Adrenal gland (tissue), 12 donors: ENCODE data around the gene CPB2. TPM values are rescaled to one million over a fixed set of nuclear protein-coding genes. Genes with fewer than 3 reads are reported as not detected.

ENCODE experiments used
- DNase-seq, 7 donors: peaks; one replicate each; pipeline ENCODE4 v3.0.0-alpha.2; 2019 to 2020
- H3K27ac ChIP-seq, 5 donors: fragments of 200-600 bp; sonication (generic) in 4 of 5; 1 replicate in 3 of 5; 2 replicates in 2 of 5; pipeline versions ENCODE4 v1.5.1 to v1.8.0; 2016 to 2020; ENCODE audit warnings: mild to moderate bottlenecking in 1 of 5
- H3K27me3 ChIP-seq: fragments of 200-600 bp; 2 replicates; pipeline ENCODE4 v1.8.0; 2021
- H3K36me3 ChIP-seq, 2 donors: fragments of 200-600 bp; replicated peaks in 1 of 2; 1 replicate in 1 of 2; 2 replicates in 1 of 2; pipeline versions ENCODE4 v1.5.1 to v1.8.0; 2018 to 2022
- H3K4me1 ChIP-seq, 2 donors: fragments of 200-600 bp; replicated peaks in 1 of 2; 1 replicate in 1 of 2; 2 replicates in 1 of 2; pipeline versions ENCODE4 v1.5.1 to v1.8.0; 2018 to 2021
- H3K4me3 ChIP-seq, 4 donors: fragments of 200-600 bp; sonication (generic) in 3 of 4; one replicate each; pipeline ENCODE4 v1.5.1; 2016 to 2018
- H3K9me3 ChIP-seq, 3 donors: fragments of 200-600 bp; sonication (generic) in 1 of 3; replicated peaks in 1 of 3; 1 replicate in 2 of 3; 2 replicates in 1 of 3; pipeline versions ENCODE4 v1.5.1 to v1.8.0; 2016 to 2021
- CTCF ChIP-seq, 6 experiments: fragments of 450-650 bp in 4 of 6; fragments of 200-600 bp in 2 of 6; sonication (generic) in 1 of 6; IDR thresholded peaks; 1 replicate in 5 of 6; 2 replicates in 1 of 6; pipeline versions ENCODE4 v1.5.1 to v1.8.0; 2016 to 2021; ENCODE audit warnings: antibody characterized with exemption in 6 of 6, mild to moderate bottlenecking in 2 of 6, moderate library complexity in 1 of 6
- POLR2A ChIP-seq, 2 donors: fragments of 450-650 bp; IDR thresholded peaks; one replicate each; pipeline ENCODE4 v1.6.1; 2017; ENCODE audit warnings: antibody characterized with exemption in 2 of 2, mild to moderate bottlenecking in 2 of 2, moderate library complexity in 1 of 2
- WGBS, 4 donors: extraction: QIAGEN DNeasy Blood & Tissue Kit in 2 of 4; methylation state at CpG; one replicate each; pipeline versions ENCODE4 v1.1.5 to v1.1.7; 2013 to 2017; 5-methylcytosine and 5-hydroxymethylcytosine counted together
- intact Hi-C, 2 donors: fragments of 100-400 bp; cut with DNase I; formaldehyde crosslinking; loops; one replicate each; pipeline versions ENCODE4 v1.14.1 to v1.15.0; 2022 to 2023
- polyA plus RNA-seq, 3 donors: library from polyadenylated mRNA; stranded (reverse); fragments of 200-250 nt in 2 of 3; fragments of 350-450 nt in 1 of 3; fragmentation: Illumina TruSeq in 1 of 3; extraction: RNeasy Lipid Tissue Mini Kit (QIAGEN cat#74804) in 1 of 3; gene quantifications; one replicate each; pipeline ENCODE4 v1.2.3, GENCODE V29; 2013 to 2014
- total RNA-seq, 9 donors: library from RNA; depleted of rRNA in 4 of 9; stranded (reverse); fragments of >200 nt in 4 of 9; fragments of 120-200 nt in 1 of 9; fragmentation: NEBNext Ultra II Directional in 1 of 9; extraction: Animal tissue kit (Norgen Biotek cat#: 25700) in 1 of 9; gene quantifications; one replicate each; pipeline versions ENCODE4 v1.1.0 to v1.2.4, GENCODE V29; 2013 to 2023
- donor health status: healthy with polysubstance abuse.
- donor health status: Bipolar disorder and iron deficiency.
- donor health status: DM: yes; HTN: yes; CAD: no.
- donor health status: DM: no; HTN: no; CAD: no.
- donor health status: DM: no; HTN: no; CAD: no.
- donor health status: DM: yes; HTN: yes; CAD: no.

CPB2 gene
- total and polyA plus RNA-seq, 12 donors = 0.22 to 0.23 TPM; not detected in 10

DNA sequence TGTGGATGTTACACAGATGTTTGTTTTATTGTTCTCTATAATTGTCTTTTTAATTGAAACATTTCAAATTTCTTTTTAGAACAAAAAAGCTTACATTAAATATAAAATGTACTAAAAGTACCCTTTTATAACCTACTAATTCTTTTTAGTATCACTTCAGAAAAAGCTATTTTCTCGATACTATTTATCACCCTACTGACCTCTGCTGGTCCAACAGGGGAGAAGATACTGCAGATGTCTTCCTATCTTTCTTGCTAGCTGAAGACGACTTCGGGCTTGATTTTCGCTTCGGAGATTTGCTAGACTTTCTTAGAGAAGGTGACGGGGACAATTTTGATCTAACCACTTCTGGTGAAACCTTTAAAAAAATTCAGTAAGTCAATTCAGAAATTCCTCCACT, 94.7 kb downstream of the CPB2 start:
- Histone ChIP-seq H3K27ac (no peak overlapping the region), H3K9me3 (no peaks in the 10 kb centered on the region), H3K27me3 (no peaks in the 10 kb centered on the region), H3K4me1 (no peaks in the 10 kb centered on the region), H3K4me3 (no peak overlapping the region), H3K36me3 (peaks cover 0 to 18% of the 10 kb centered on the region in 2 donors)
- DNase-seq = no peak
- WGBS, 4 donors = 77 to 87% (median 85%) methylated on average over 6 of the region's 6 CpGs
- TF ChIP-seq CTCF (IDR thresholded peaks at IDR 0.05) (peak in 1 of 6 experiments; percentile 20), POLR2A (IDR thresholded peaks at IDR 0.05) (no peak)
- intact Hi-C loops = no loop called here

DNA sequence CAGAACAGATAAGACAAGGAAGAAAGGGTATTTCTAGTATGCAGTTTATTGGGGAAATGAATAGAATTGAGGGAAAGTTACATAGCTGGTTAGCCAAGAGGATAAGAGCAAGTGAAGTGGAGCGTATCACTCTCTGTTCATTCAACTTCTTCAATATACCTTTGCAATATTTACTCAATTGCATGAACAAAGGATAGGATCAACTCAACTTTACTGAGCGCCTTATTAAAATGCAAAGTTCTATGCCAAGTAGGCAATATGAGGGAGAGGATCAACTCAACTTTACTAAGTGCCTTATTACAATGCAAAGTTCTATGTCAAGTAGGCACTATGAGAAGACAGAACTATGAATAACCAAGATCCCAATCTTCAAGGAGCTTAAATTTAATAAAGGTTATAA, 96.2 kb downstream of the CPB2 start:
- TF ChIP-seq POLR2A (IDR thresholded peaks at IDR 0.05) (no peak), CTCF (IDR thresholded peaks at IDR 0.05) (no peak)
- no peak overlapping the region for H3K27ac ChIP-seq
- 97 to 98% (median 98%) methylated on average over 2 of the region's 2 CpGs for WGBS, 4 donors
- no peaks in the 10 kb centered on the region for H3K4me1 ChIP-seq
- no peak for DNase-seq
- no peaks in the 10 kb centered on the region for H3K9me3 ChIP-seq
- no peak overlapping the region for H3K4me3 ChIP-seq
- H3K36me3 ChIP-seq = peaks cover 0 to 18% of the 10 kb centered on the region in 2 donors
- no peaks in the 10 kb centered on the region for H3K27me3 ChIP-seq
- intact Hi-C loops = no loop called here

GRCh38 chr13:46006688-46007452, 98.0 kb downstream of the CPB2 start:
- Histone ChIP-seq H3K36me3 (peaks cover 0 to 18% of the 10 kb centered on the region in 2 donors), H3K27ac (no peak overlapping the region), H3K4me3 (no peak overlapping the region), H3K4me1 (no peaks in the 10 kb centered on the region), H3K27me3 (no peaks in the 10 kb centered on the region), H3K9me3 (no peaks in the 10 kb centered on the region)
- no peak for DNase-seq
- WGBS, 4 donors = 89 to 97% (median 92%) methylated on average over 6 of the region's 6 CpGs
- intact Hi-C loops = no loop called here
- TF ChIP-seq POLR2A (IDR thresholded peaks at IDR 0.05) = no peak
- TF ChIP-seq CTCF (IDR thresholded peaks at IDR 0.05) = no peak

DNA sequence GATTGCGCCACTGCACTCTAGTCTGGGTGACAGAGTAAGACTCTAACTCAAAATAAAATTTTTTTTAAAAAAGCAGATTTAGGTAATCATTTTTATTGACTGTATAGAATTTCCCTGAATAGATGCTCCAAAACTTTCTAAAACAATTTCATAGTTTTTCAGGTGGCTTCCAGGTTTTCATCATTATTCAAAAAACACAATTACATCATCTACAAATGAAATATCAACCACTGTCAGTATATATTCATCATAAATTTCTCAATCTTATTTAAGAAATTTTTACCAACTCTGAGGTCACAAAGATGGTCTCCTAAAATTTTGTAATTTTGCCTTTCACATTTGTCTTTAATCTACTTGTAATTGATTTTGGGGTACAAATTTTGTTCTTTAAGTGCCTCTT, 100.3 kb downstream of the CPB2 start:
- intact Hi-C loops = no loop called here
- H3K4me1 ChIP-seq = no peaks in the 10 kb centered on the region
- no peak for DNase-seq
- H3K36me3 ChIP-seq = peaks cover 0 to 24% of the 10 kb centered on the region in 2 donors
- TF ChIP-seq POLR2A (IDR thresholded peaks at IDR 0.05) (no peak), CTCF (IDR thresholded peaks at IDR 0.05) (no peak)
- no peak overlapping the region for H3K4me3 ChIP-seq
- 98 to 100% (median 100%) methylated on average over 1 of the region's 1 CpG for WGBS, 4 donors
- H3K27me3 ChIP-seq = no peaks in the 10 kb centered on the region
- no peaks in the 10 kb centered on the region for H3K9me3 ChIP-seq
- no peak overlapping the region for H3K27ac ChIP-seq

Other genes starting within 250 kb of the CPB2 start
- gene ZC3H13, start 52.3 kb downstream of the CPB2 start, total RNA-seq = 10 to 100 TPM; 11.2 to 43.9 (median 24.0) TPM
- 10 to 100 TPM; 12.2 to 31.8 (median 25.0) TPM for gene ZC3H13, start 52.3 kb downstream of the CPB2 start, polyA plus RNA-seq
- 100 to 1,000 TPM in 1 of 9 donors, 10 to 100 TPM in 8; 32.9 to 109 (median 60.0) TPM for gene LCP1, start 77.1 kb upstream of the CPB2 start, total RNA-seq
- gene LCP1, start 77.1 kb upstream of the CPB2 start, polyA plus RNA-seq = 10 to 100 TPM; 17.3 to 91.9 (median 27.4) TPM
- 1 to 10 TPM in 3 of 9 donors, under 1 TPM in 4, not detected in 2; 0.26 to 2.7 (median 0.90) TPM for gene LRRC63, start 106.9 kb upstream of the CPB2 start, total RNA-seq
- gene LRRC63, start 106.9 kb upstream of the CPB2 start, polyA plus RNA-seq = 1 to 10 TPM in 1 of 3 donors, under 1 TPM in 2; 0.32 to 1.3 (median 0.44) TPM